ENCODE data around the gene VCAM1. TPM values are rescaled to one million over a fixed set of nuclear protein-coding genes. Genes with fewer than 3 reads are reported as not detected.

Gene VCAM1
- total and polyA plus RNA-seq, 2 donors (not counting 3 experiments of a cell fraction or from before 2014, with no cell fraction given), result 1.8 to 2.3 TPM

DNA sequence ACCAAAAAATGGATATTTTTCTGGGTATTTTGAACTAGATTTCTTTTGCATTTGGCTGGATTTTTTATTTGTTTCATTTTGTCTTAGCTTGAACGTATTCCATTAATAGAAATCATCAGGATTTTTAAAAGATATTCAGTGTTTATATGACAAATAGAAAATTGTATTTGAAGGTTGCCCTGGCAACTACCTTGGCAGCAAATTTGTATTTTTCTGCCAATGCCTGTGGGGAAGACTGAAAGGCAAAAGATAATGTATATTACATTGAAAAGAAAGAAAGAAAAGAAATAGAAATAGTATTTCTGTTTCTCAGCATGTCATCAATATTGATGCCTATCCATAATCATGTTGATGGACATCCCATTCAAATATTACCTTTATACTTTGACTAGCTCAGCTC lies 16.8 kb downstream of the VCAM1 start:
- no TSS peak for BruUV-seq (replicated peaks)
- H3K4me2 ChIP-seq (ENCODE audit: insufficient read depth, low read length), result no peak overlapping the region
- DNase-seq (ENCODE audit: low read depth, low spot score) (peak; percentile 81), FAIRE-seq (no peak)
- intact Hi-C loops (cut with micrococcal nuclease), result loop anchor here (5.0 kb wide), 1 partner anchor 36 kb away; no protein-coding TSS in a partner anchor
- dilution Hi-C loops (cut with MboI; ENCODE audit: extremely low pct_ligation_motif_present, low sequenced_read_pairs), result no loop called here
- H3K36me3 ChIP-seq (ENCODE audit: control insufficient read depth in 2 of 2, extremely low read depth in 1 of 2, insufficient read depth in 2 of 2, low read length in 2 of 2), result no peaks in the 10 kb centered on the region
- CTCF ChIA-PET, result no interaction called here
- H3K79me2 ChIP-seq (ENCODE audit: control insufficient read depth, insufficient read depth, low read length), result no peaks in the 10 kb centered on the region
- no peak overlapping the region for H3K9ac ChIP-seq (replicated peaks; ENCODE audit: extremely low read depth, insufficient read depth, low read length)
- H3K27ac ChIP-seq (ENCODE audit: insufficient read depth, low read depth, low read length), result no peak overlapping the region
- H3K4me1 ChIP-seq (ENCODE audit: control insufficient read depth, extremely low read depth, insufficient read depth, low read length), result peaks cover 9% of the 10 kb centered on the region
- no peaks in the 10 kb centered on the region for H3K9me1 ChIP-seq (replicated peaks; ENCODE audit: control insufficient read depth, extremely low read depth, insufficient read depth, low read length)
- H2AFZ ChIP-seq (ENCODE audit: low read depth, low read length), result peak overlapping the region; percentile 51
- no peaks in the 10 kb centered on the region for H3K27me3 ChIP-seq (ENCODE audit: control insufficient read depth in 2 of 2, insufficient read depth in 2 of 2, low read length in 2 of 2)
- TF ChIP-seq EZH2 (IDR thresholded peaks at IDR 0.05; ENCODE audit: borderline replicate concordance, low read depth, low read length, severe bottlenecking), result no peak
- TF ChIP-seq MAX (IDR thresholded peaks at IDR 0.05; ENCODE audit: insufficient read depth, insufficient read length), result no peak
- H3K9me3 ChIP-seq (replicated peaks; ENCODE audit: control insufficient read depth, insufficient read depth, low read length), result no peaks in the 10 kb centered on the region
- H3K4me3 ChIP-seq (replicated peaks in 1 of 3; ENCODE audit: insufficient read depth in 1 of 3, low read depth in 1 of 3, low read length in 3 of 3), result no peak overlapping the region
- POLR2A ChIA-PET, result no interaction called here
- no peaks in the 10 kb centered on the region for H4K20me1 ChIP-seq (replicated peaks; ENCODE audit: control insufficient read depth, extremely low read depth, insufficient read depth, low read length)

- Histone ChIP-seq H3K9me1 (replicated peaks; ENCODE audit: control insufficient read depth, extremely low read depth, insufficient read depth, low read length) (no peaks in the 10 kb centered on the region), H3K4me2 (ENCODE audit: insufficient read depth, low read length) (no peak overlapping the region), H3K79me2 (ENCODE audit: control insufficient read depth, insufficient read depth, low read length) (no peaks in the 10 kb centered on the region), H4K20me1 (replicated peaks; ENCODE audit: control insufficient read depth, extremely low read depth, insufficient read depth, low read length) (no peaks in the 10 kb centered on the region), H3K4me1 (ENCODE audit: control insufficient read depth, extremely low read depth, insufficient read depth, low read length) (peaks cover 9% of the 10 kb centered on the region), H3K27ac (ENCODE audit: insufficient read depth, low read depth, low read length) (no peak overlapping the region), H3K9me3 (replicated peaks; ENCODE audit: control insufficient read depth, insufficient read depth, low read length) (no peaks in the 10 kb centered on the region), H3K9ac (replicated peaks; ENCODE audit: extremely low read depth, insufficient read depth, low read length) (no peak overlapping the region), H3K36me3 (ENCODE audit: control insufficient read depth in 2 of 2, extremely low read depth in 1 of 2, insufficient read depth in 2 of 2, low read length in 2 of 2) (no peaks in the 10 kb centered on the region), H2AFZ (ENCODE audit: low read depth, low read length) (peak overlapping the region; percentile 51), H3K27me3 (ENCODE audit: control insufficient read depth in 2 of 2, insufficient read depth in 2 of 2, low read length in 2 of 2) (no peaks in the 10 kb centered on the region), H3K4me3 (replicated peaks in 1 of 3; ENCODE audit: insufficient read depth in 1 of 3, low read depth in 1 of 3, low read length in 3 of 3) (no peak overlapping the region)
- intact Hi-C loops (cut with micrococcal nuclease) (loop anchor here (5.0 kb wide), 1 partner anchor 36 kb away; no protein-coding TSS in a partner anchor), dilution Hi-C loops (cut with MboI; ENCODE audit: extremely low pct_ligation_motif_present, low sequenced_read_pairs) (no loop called here)
- DNase-seq (ENCODE audit: low read depth, low spot score) (peak; percentile 68), FAIRE-seq (no peak)
- TF ChIP-seq JUN (IDR thresholded peaks at IDR 0.05; ENCODE audit: borderline replicate concordance, insufficient read depth, insufficient read length, low read depth) (no peak), EZH2 (IDR thresholded peaks at IDR 0.05; ENCODE audit: borderline replicate concordance, low read depth, low read length, severe bottlenecking) (no peak), CTCF (IDR thresholded peaks at IDR 0.05; ENCODE audit: extremely low read depth in 1 of 2, insufficient read depth in 1 of 2, low read depth in 1 of 2, low read length in 2 of 2) (no peak), MYC (IDR thresholded peaks at IDR 0.05; ENCODE audit: low read depth, low read length) (no peak), GATA2 (IDR thresholded peaks at IDR 0.05; ENCODE audit: insufficient read depth, insufficient read length, low read depth, low read length) (no peak), POLR2A (IDR thresholded peaks at IDR 0.05; ENCODE audit: low read depth, low read length) (no peak), POLR2AphosphoS5 (IDR thresholded peaks at IDR 0.05; ENCODE audit: insufficient read depth, low read depth, low read length) (no peak), FOS (IDR thresholded peaks at IDR 0.05; ENCODE audit: borderline replicate concordance, insufficient read depth, low read length) (no peak), MAX (IDR thresholded peaks at IDR 0.05; ENCODE audit: insufficient read depth, insufficient read length) (no peak)
- CTCF ChIA-PET, result no interaction called here
- no TSS peak for BruUV-seq (replicated peaks)
- POLR2A ChIA-PET, result no interaction called here
These were observed 17.2 kb downstream of the VCAM1 start for GRCh38 chr1:100736746-100737145.
